H7 (cell line): Measurements from ENCODE around the gene STX1B. TPM values are rescaled to one million over a fixed set of nuclear protein-coding genes. Genes with fewer than 3 reads are reported as not detected.

ENCODE experiments used
- DNase-seq: peaks from one replicate; pipeline ENCODE4 v3.0.0; 2012
- H3K27me3 ChIP-seq: 2 replicates; pipeline ENCODE4 v1.6.0; 2011; ENCODE audit warnings: mild to moderate bottlenecking, low read length; ENCODE audit not compliant: control insufficient read depth, insufficient read depth
- H3K36me3 ChIP-seq: replicated peaks from 2 replicates; pipeline ENCODE4 v1.5.1; 2011; ENCODE audit warnings: low read length; ENCODE audit not compliant: control insufficient read depth, insufficient read depth
- H3K4me3 ChIP-seq: 2 replicates; pipeline ENCODE4 v1.5.1; 2011; ENCODE audit warnings: low read depth, mild to moderate bottlenecking, control low read depth, low read length, moderate library complexity; ENCODE audit not compliant: insufficient read depth
- total RNA-seq: library from RNA; depleted of rRNA; stranded (reverse); fragments of >200 nt; shearing (Covaris generic); gene quantifications from 2 replicates; pipeline ENCODE4 v1.2.3, GENCODE V29; 2014

STX1B gene
- total RNA-seq, 1 experiment from 2014 or later: 1.3 TPM

GRCh38 chr16:30995927-30996323 is 14.5 kb downstream of the STX1B start:
- H3K36me3 ChIP-seq: no peaks in the 10 kb centered on the region; the same call in 1 of the 2 replicates
- DNase-seq: no peak
- H3K4me3 ChIP-seq: peak overlapping the region; percentile 67
- no peaks in the 10 kb centered on the region; the same call in 1 of the 2 replicates for H3K27me3 ChIP-seq

- Histone ChIP-seq H3K4me3 (no peak overlapping the region), H3K27me3 (no peaks in the 10 kb centered on the region; the same call in 1 of the 2 replicates), H3K36me3 (no peaks in the 10 kb centered on the region; the same call in 1 of the 2 replicates)
- DNase-seq: no peak
Measured at GRCh38 chr16:30992931-30993816, 17.3 kb downstream of the STX1B start.

GRCh38 chr16:30992276-30992780 is 18.1 kb downstream of the STX1B start:
- Histone ChIP-seq H3K4me3 (no peak overlapping the region), H3K27me3 (no peaks in the 10 kb centered on the region; the same call in 1 of the 2 replicates), H3K36me3 (no peaks in the 10 kb centered on the region; the same call in 1 of the 2 replicates)
- DNase-seq: no peak

GRCh38 chr16:30991052-30991451 is 19.4 kb downstream of the STX1B start:
- Histone ChIP-seq H3K27me3 (no peaks in the 10 kb centered on the region), H3K4me3 (no peak overlapping the region), H3K36me3 (no peaks in the 10 kb centered on the region; the same call in 1 of the 2 replicates)
- DNase-seq: no peak

- DNase-seq: no peak
- Histone ChIP-seq H3K27me3 (no peaks in the 10 kb centered on the region), H3K4me3 (no peak overlapping the region), H3K36me3 (no peaks in the 10 kb centered on the region; the same call in 1 of the 2 replicates)
Measured at GRCh38 chr16:30990105-30990504, 20.3 kb downstream of the STX1B start.

- H3K27me3 ChIP-seq: no peaks in the 10 kb centered on the region
- DNase-seq: no peak
- H3K4me3 ChIP-seq: no peak overlapping the region
- no peaks in the 10 kb centered on the region; the same call in 1 of the 2 replicates for H3K36me3 ChIP-seq
Measured at GRCh38 chr16:30989469-30990047, 20.9 kb downstream of the STX1B start.

- H3K36me3 ChIP-seq: no peaks in the 10 kb centered on the region; the same call in none of the 2 replicates
- DNase-seq: no peak
- H3K27me3 ChIP-seq: no peaks in the 10 kb centered on the region
- H3K4me3 ChIP-seq: no peak overlapping the region
Measured at GRCh38 chr16:30987581-30988190, 22.8 kb downstream of the STX1B start.

- Histone ChIP-seq H3K4me3 (no peak overlapping the region), H3K27me3 (no peaks in the 10 kb centered on the region), H3K36me3 (peaks cover 3% of the 10 kb centered on the region)
- DNase-seq: no peak
Measured at GRCh38 chr16:30986129-30986991, 24.1 kb downstream of the STX1B start.

- Histone ChIP-seq H3K4me3 (peak overlapping the region; percentile 43), H3K36me3 (peaks cover 4% of the 10 kb centered on the region)
- peak; percentile 92 for DNase-seq
Measured at GRCh38 chr16:30985401-30986128, 24.9 kb downstream of the STX1B start.

GRCh38 chr16:30984669-30985400 is 25.6 kb downstream of the STX1B start, which contains the start of gene HSD3B7:
HSD3B7 (plus strand) TSS chr16:30985207; CDS start chr16:30985659, 452 bp downstream.
- peak within 1 kb of the TSS; percentile 43 for H3K4me3 ChIP-seq
- peak; percentile 99 for DNase-seq
- no peaks in the 10 kb centered on the region for H3K27me3 ChIP-seq
- H3K36me3 ChIP-seq: peaks cover 5% of the 10 kb centered on the region

More at GRCh38 chr16:30985401-30986128, 24.9 kb downstream of the STX1B start:
- no peaks in the 10 kb centered on the region for H3K27me3 ChIP-seq

GRCh38 chr16:30983898-30984610 is 26.4 kb downstream of the STX1B start:
- DNase-seq: no peak
- Histone ChIP-seq H3K27me3 (no peaks in the 10 kb centered on the region), H3K36me3 (peaks cover 5% of the 10 kb centered on the region), H3K4me3 (no peak overlapping the region)

GRCh38 chr16:30983289-30983889 is 27.0 kb downstream of the STX1B start:
- Histone ChIP-seq H3K27me3 (no peaks in the 10 kb centered on the region), H3K36me3 (peaks cover 7% of the 10 kb centered on the region), H3K4me3 (no peak overlapping the region)
- no peak for DNase-seq
